Endothelial cell (in vitro differentiated cells): Measurements from ENCODE around the gene ODAD3. TPM values are rescaled to one million over a fixed set of nuclear protein-coding genes. Genes with fewer than 3 reads are reported as not detected.
"Not testable (repeated sequence)": the region's sequence is repeated elsewhere in the genome, so short reads cannot be mapped to it uniquely, and the experiment has no call there.

ENCODE experiments used
- DNase-seq: peaks from one replicate; pipeline ENCODE4 v3.0.0; 2021; ENCODE audit warnings: low spot score
- H3K27ac Mint-ChIP-seq: one replicate; pipeline ENCODE4 v1.8.0; 2021; ENCODE audit warnings: mixed read lengths, inconsistent platforms; ENCODE audit not compliant: unreplicated experiment
- H3K27me3 Mint-ChIP-seq: one replicate; pipeline ENCODE4 v1.8.0; 2021; ENCODE audit warnings: mild to moderate bottlenecking, moderate library complexity, mixed read lengths, inconsistent platforms; ENCODE audit not compliant: unreplicated experiment
- H3K36me3 Mint-ChIP-seq: one replicate; pipeline ENCODE4 v1.8.0; 2021; ENCODE audit warnings: mild to moderate bottlenecking, low read depth, mixed read lengths, inconsistent platforms; ENCODE audit not compliant: unreplicated experiment
- H3K4me1 Mint-ChIP-seq: one replicate; pipeline ENCODE4 v1.8.0; 2021; ENCODE audit warnings: mild to moderate bottlenecking, mixed read lengths, inconsistent platforms; ENCODE audit not compliant: unreplicated experiment
- H3K4me3 Mint-ChIP-seq: one replicate; pipeline ENCODE4 v1.8.0; 2021; ENCODE audit warnings: mild to moderate bottlenecking, mixed read lengths, inconsistent platforms; ENCODE audit not compliant: unreplicated experiment
- H3K9me3 Mint-ChIP-seq: one replicate; pipeline ENCODE4 v1.8.0; 2021; ENCODE audit warnings: mixed read lengths, inconsistent platforms; ENCODE audit not compliant: unreplicated experiment
- CTCF ChIP-seq: fragments of 200-600 bp; sonication (generic); IDR thresholded peaks from one replicate; pipeline ENCODE4 v1.5.0; 2021; ENCODE audit warnings: antibody characterized with exemption; ENCODE audit not compliant: unreplicated experiment
- total RNA-seq: library from RNA; stranded (reverse); fragmentation: NEBNext Ultra II Directional; extraction: Animal tissue kit (Norgen Biotek cat#: 25700); gene quantifications from one replicate; pipeline ENCODE4 v1.2.1, GENCODE V29; 2021; ENCODE audit not compliant: unreplicated experiment

The ODAD3 gene
- total RNA-seq, 1 donor from 2014 or later = 0.64 TPM

- H3K27ac Mint-ChIP-seq = no peak overlapping the region
Observed at GRCh38 chr19:11445141-11445540, 10.2 kb upstream of the ODAD3 start.

GRCh38 chr19:11444059-11444458 is 9.1 kb upstream of the ODAD3 start:
- H3K27me3 Mint-ChIP-seq = peaks cover 6% of the 10 kb centered on the region
- H3K4me1 Mint-ChIP-seq = peaks cover 2% of the 10 kb centered on the region
- H3K4me3 Mint-ChIP-seq = no peak overlapping the region
- no peaks in the 10 kb centered on the region for H3K9me3 Mint-ChIP-seq
- no peak for DNase-seq
- H3K36me3 Mint-ChIP-seq = peaks cover 18% of the 10 kb centered on the region
- no peak overlapping the region for H3K27ac Mint-ChIP-seq
- TF ChIP-seq CTCF = no peak

More at GRCh38 chr19:11445141-11445540, 10.2 kb upstream of the ODAD3 start:
- no peak for DNase-seq
- H3K36me3 Mint-ChIP-seq = peaks cover 18% of the 10 kb centered on the region
- no peaks in the 10 kb centered on the region for H3K9me3 Mint-ChIP-seq
- no peak for TF ChIP-seq CTCF
- no peak overlapping the region for H3K4me3 Mint-ChIP-seq
- H3K4me1 Mint-ChIP-seq = peaks cover 2% of the 10 kb centered on the region
- peaks cover 6% of the 10 kb centered on the region for H3K27me3 Mint-ChIP-seq

DNA sequence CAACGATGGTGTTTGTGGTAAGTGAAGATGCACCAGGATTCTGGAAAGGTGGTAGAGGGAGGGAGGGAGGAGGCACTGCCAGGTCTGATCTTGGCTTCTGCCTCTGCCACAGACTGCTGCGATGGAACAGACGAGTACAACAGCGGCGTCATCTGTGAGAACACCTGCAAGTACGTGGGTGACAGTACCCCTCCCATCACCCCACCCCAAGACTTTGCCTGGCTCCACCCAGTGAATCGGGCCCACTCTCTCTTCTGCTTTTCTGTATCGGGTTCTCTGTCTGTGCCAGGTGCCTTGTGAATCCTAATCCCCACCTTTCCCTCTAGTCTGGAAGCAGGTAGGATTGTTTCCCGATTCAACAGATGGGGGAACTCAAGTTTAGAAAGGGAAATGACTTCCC is 3.0 kb upstream of the ODAD3 start:
- peaks cover 14% of the 10 kb centered on the region for H3K36me3 Mint-ChIP-seq
- DNase-seq = no peak
- H3K27ac Mint-ChIP-seq = peak overlapping the region; percentile 64
- TF ChIP-seq CTCF = no peak
- H3K27me3 Mint-ChIP-seq = peaks cover 19% of the 10 kb centered on the region
- H3K9me3 Mint-ChIP-seq = no peaks in the 10 kb centered on the region
- peaks cover 18% of the 10 kb centered on the region for H3K4me1 Mint-ChIP-seq
- no peak overlapping the region for H3K4me3 Mint-ChIP-seq

- Mint-ChIP-seq H3K27ac (peak overlapping the region; percentile 100), H3K4me1 (peaks cover 16% of the 10 kb centered on the region), H3K27me3 (peaks cover 17% of the 10 kb centered on the region), H3K36me3 (peaks cover 4% of the 10 kb centered on the region), H3K4me3 (peak overlapping the region; percentile 99), H3K9me3 (no peaks in the 10 kb centered on the region)
- no peak for TF ChIP-seq CTCF
- peak; percentile 40 for DNase-seq
Observed at GRCh38 chr19:11435833-11436313, 952 bp upstream of the ODAD3 start.

GRCh38 chr19:11434703-11435056 is 241 bp downstream of the ODAD3 start:
- H3K27ac Mint-ChIP-seq = peak overlapping the region; percentile 100
- H3K9me3 Mint-ChIP-seq = no peaks in the 10 kb centered on the region
- H3K27me3 Mint-ChIP-seq = peaks cover 17% of the 10 kb centered on the region
- no peak for DNase-seq
- no peak for TF ChIP-seq CTCF
- peaks cover 3% of the 10 kb centered on the region for H3K36me3 Mint-ChIP-seq
- peak overlapping the region; percentile 99 for H3K4me3 Mint-ChIP-seq
- peaks cover 16% of the 10 kb centered on the region for H3K4me1 Mint-ChIP-seq

GRCh38 chr19:11433526-11433925 is 1.4 kb downstream of the ODAD3 start:
- not testable (repeated sequence) for DNase-seq, H3K9me3 Mint-ChIP-seq, H3K27ac Mint-ChIP-seq, H3K4me3 Mint-ChIP-seq, H3K36me3 Mint-ChIP-seq
- Mint-ChIP-seq H3K27me3 (peaks cover 14% of the 10 kb centered on the region), H3K4me1 (peaks cover 16% of the 10 kb centered on the region)
